ENCODE results near the gene SLCO3A1.
A peak's percentile ranks its signal among the peaks of the same experiment; 100 is the strongest.

Gene SLCO3A1

DNA sequence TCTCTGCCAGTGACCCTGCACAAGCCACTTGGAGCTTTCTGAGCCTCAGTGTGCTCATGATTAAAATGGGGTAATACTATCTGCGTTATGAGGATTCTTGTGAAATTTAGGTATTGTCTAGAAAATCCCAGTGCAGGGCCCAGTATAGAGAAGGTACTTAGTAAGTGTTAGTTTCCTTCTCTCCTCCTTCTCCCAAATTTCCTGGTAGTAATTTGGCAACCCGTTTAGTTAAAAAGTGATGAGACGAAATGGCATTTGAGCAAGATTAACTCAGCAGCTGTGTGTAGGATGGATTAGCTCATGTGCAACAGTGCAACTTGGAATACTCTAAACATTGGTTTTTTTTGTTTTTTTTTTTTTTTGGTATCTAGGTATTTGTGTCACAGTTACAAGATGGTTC is 84.6 kb downstream of the SLCO3A1 start:
- DNase-seq = no peak
- no peak overlapping the region for H3K4me3 ChIP-seq (ENCODE audit: low read depth, low read length)
- H3K4me1 ChIP-seq (ENCODE audit: control insufficient read depth in 1 of 2, insufficient read depth in 2 of 2, low read length in 2 of 2) = peaks cover 0 to 11% of the 10 kb centered on the region in 2 experiments
- H3K4me2 ChIP-seq (ENCODE audit: low read length) = no peak overlapping the region
- no peak overlapping the region for H2BK120ac ChIP-seq (ENCODE audit: insufficient read depth, low read length, poor library complexity)
- no peaks in the 10 kb centered on the region for H3K27me3 ChIP-seq (ENCODE audit: insufficient read depth, low read length)
- no peak overlapping the region for H3K14ac ChIP-seq (ENCODE audit: low read length)
- H4K12ac ChIP-seq (ENCODE audit: low read depth, low read length) = no peak overlapping the region
- H2AK5ac ChIP-seq (ENCODE audit: low read length) = no peak overlapping the region
- no peak overlapping the region for H3K4ac ChIP-seq (ENCODE audit: low read depth, low read length)
- no CpG with 5 or more reads among the region's 3 CpGs for WGBS (ENCODE audit: extremely low coverage, insufficient coverage, insufficient read length)
- no peaks in the 10 kb centered on the region for H3K9me3 ChIP-seq (ENCODE audit: insufficient read depth, low read depth, low read length)
- H3K27ac ChIP-seq (ENCODE audit: low read depth, low read length) = no peak overlapping the region
- H4K8ac ChIP-seq (ENCODE audit: low read depth, low read length) = no peak overlapping the region
- no peak overlapping the region for H3K18ac ChIP-seq (ENCODE audit: low read length)
- no peak overlapping the region for H2AFZ ChIP-seq (ENCODE audit: insufficient read depth, low read length, poor library complexity)
- H3K9ac ChIP-seq (ENCODE audit: low read length) = no peak overlapping the region
- H3K79me1 ChIP-seq (ENCODE audit: low read length) = no peaks in the 10 kb centered on the region
- H4K91ac ChIP-seq (ENCODE audit: low read depth, low read length) = no peak overlapping the region
- H2BK12ac ChIP-seq (ENCODE audit: low read length) = no peak overlapping the region
- no peaks in the 10 kb centered on the region for H3K36me3 ChIP-seq (ENCODE audit: control insufficient read depth in 1 of 2, insufficient read depth in 2 of 2, low read length in 2 of 2)
- no peak overlapping the region for H2BK5ac ChIP-seq (ENCODE audit: low read depth, low read length, poor library complexity)
- no peak overlapping the region for H3K23ac ChIP-seq (ENCODE audit: low read length)
- H3K79me2 ChIP-seq (ENCODE audit: control insufficient read depth, insufficient read depth, low read length, poor library complexity) = peaks cover 2% of the 10 kb centered on the region

DNA sequence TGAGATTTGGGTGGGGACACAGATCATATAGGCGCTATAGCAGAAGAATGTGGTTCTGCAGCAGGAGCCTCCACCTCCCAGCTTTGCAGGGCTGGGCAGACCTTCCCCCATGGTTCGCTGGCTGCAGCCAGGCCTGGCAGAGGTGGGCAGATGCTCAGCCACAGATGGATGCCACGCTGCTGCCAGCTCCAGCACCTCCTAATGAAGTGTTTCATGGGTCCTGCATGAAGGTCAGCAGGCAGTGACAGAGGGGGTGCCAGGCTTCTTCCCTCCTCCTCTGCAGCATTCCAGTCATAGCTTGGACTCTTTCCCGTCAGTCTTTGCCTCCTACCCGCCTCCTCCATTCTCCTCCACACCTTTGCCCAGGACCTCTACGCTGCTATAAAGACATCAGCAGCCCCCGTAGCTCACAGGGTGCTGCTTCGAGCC is 85.9 kb downstream of the SLCO3A1 start:
- H3K27me3 ChIP-seq (ENCODE audit: insufficient read depth, low read length) = no peaks in the 10 kb centered on the region
- H3K4me2 ChIP-seq (ENCODE audit: low read length) = no peak overlapping the region
- no peak overlapping the region for H4K91ac ChIP-seq (ENCODE audit: low read depth, low read length)
- no peak overlapping the region for H2AK5ac ChIP-seq (ENCODE audit: low read length)
- no CpG with 5 or more reads among the region's 8 CpGs for WGBS (ENCODE audit: extremely low coverage, insufficient coverage, insufficient read length)
- no peak overlapping the region for H3K9ac ChIP-seq (ENCODE audit: low read length)
- no peak overlapping the region for H2BK12ac ChIP-seq (ENCODE audit: low read length)
- peaks cover 0 to 11% of the 10 kb centered on the region in 2 experiments for H3K4me1 ChIP-seq (ENCODE audit: control insufficient read depth in 1 of 2, insufficient read depth in 2 of 2, low read length in 2 of 2)
- no peak overlapping the region for H3K14ac ChIP-seq (ENCODE audit: low read length)
- no peak for DNase-seq
- no peak overlapping the region for H3K27ac ChIP-seq (ENCODE audit: low read depth, low read length)
- H4K12ac ChIP-seq (ENCODE audit: low read depth, low read length) = no peak overlapping the region
- H3K18ac ChIP-seq (ENCODE audit: low read length) = no peak overlapping the region
- no peak overlapping the region for H3K4me3 ChIP-seq (ENCODE audit: low read depth, low read length)
- no peak overlapping the region for H3K23ac ChIP-seq (ENCODE audit: low read length)
- no peak overlapping the region for H2AFZ ChIP-seq (ENCODE audit: insufficient read depth, low read length, poor library complexity)
- H3K79me1 ChIP-seq (ENCODE audit: low read length) = no peaks in the 10 kb centered on the region
- H4K8ac ChIP-seq (ENCODE audit: low read depth, low read length) = no peak overlapping the region
- H2BK120ac ChIP-seq (ENCODE audit: insufficient read depth, low read length, poor library complexity) = no peak overlapping the region
- H2BK5ac ChIP-seq (ENCODE audit: low read depth, low read length, poor library complexity) = no peak overlapping the region
- no peaks in the 10 kb centered on the region for H3K79me2 ChIP-seq (ENCODE audit: control insufficient read depth, insufficient read depth, low read length, poor library complexity)
- H3K9me3 ChIP-seq (ENCODE audit: insufficient read depth, low read depth, low read length) = no peaks in the 10 kb centered on the region
- H3K4ac ChIP-seq (ENCODE audit: low read depth, low read length) = no peak overlapping the region
- no peaks in the 10 kb centered on the region for H3K36me3 ChIP-seq (ENCODE audit: control insufficient read depth in 1 of 2, insufficient read depth in 2 of 2, low read length in 2 of 2)

DNA sequence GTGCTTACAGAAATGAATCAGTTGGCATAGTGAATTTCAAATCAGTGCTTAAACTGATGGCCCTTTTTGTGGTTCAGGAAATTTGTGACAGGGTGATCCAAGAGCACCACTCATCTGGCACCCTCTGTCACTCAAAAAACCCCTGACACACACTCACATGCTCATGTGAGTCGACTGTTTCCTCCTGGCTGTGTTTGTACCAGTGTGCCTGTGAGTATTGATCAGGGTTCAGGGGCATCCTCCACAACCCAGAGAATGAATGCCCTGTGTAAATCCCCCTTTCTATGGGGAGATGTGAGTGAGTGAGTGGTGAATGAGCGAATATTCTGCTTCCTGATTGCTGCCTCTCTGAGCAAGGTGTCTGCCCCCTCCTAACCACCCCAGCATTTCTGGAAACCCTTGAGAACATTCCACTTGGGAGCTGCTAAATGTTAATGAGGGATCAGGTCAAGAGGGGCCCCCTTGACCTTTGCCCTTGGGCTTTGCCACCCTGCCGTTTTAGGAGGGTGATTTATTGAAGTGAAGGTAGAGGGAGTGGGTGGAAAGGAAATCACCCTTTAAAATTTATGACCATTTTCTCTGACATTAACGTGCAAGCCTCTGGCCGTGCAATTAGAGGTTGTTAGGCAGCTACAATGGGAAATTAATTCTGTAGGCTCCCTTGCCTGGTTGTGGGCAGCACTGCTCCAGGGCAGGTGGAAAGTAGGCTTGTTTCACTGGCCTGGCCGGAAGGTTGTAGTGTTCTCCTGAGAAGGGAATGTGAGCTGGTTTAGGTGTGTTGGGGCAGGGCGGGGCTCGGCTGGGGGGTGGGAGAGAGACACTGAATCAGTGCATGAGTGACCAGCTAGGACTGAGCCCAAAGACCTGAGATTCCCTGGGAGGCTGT is 87.2 kb downstream of the SLCO3A1 start:
- Histone ChIP-seq H3K4ac (ENCODE audit: low read depth, low read length) (no peak overlapping the region), H3K79me1 (ENCODE audit: low read length) (no peaks in the 10 kb centered on the region), H3K27me3 (ENCODE audit: insufficient read depth, low read length) (no peaks in the 10 kb centered on the region), H2AFZ (ENCODE audit: insufficient read depth, low read length, poor library complexity) (no peak overlapping the region), H3K79me2 (ENCODE audit: control insufficient read depth, insufficient read depth, low read length, poor library complexity) (no peaks in the 10 kb centered on the region), H2BK12ac (ENCODE audit: low read length) (no peak overlapping the region), H3K4me1 (ENCODE audit: control insufficient read depth in 1 of 2, insufficient read depth in 2 of 2, low read length in 2 of 2) (peaks cover 0 to 11% of the 10 kb centered on the region in 2 experiments), H3K9me3 (ENCODE audit: insufficient read depth, low read depth, low read length) (no peaks in the 10 kb centered on the region), H2AK5ac (ENCODE audit: low read length) (no peak overlapping the region), H3K36me3 (ENCODE audit: control insufficient read depth in 1 of 2, insufficient read depth in 2 of 2, low read length in 2 of 2) (no peaks in the 10 kb centered on the region), H3K18ac (ENCODE audit: low read length) (no peak overlapping the region), H4K12ac (ENCODE audit: low read depth, low read length) (no peak overlapping the region), H3K14ac (ENCODE audit: low read length) (no peak overlapping the region), H2BK120ac (ENCODE audit: insufficient read depth, low read length, poor library complexity) (no peak overlapping the region), H3K23ac (ENCODE audit: low read length) (no peak overlapping the region), H3K4me3 (ENCODE audit: low read depth, low read length) (no peak overlapping the region), H3K27ac (ENCODE audit: low read depth, low read length) (no peak overlapping the region), H3K9ac (ENCODE audit: low read length) (no peak overlapping the region), H4K91ac (ENCODE audit: low read depth, low read length) (no peak overlapping the region), H3K4me2 (ENCODE audit: low read length) (no peak overlapping the region), H4K8ac (ENCODE audit: low read depth, low read length) (no peak overlapping the region), H2BK5ac (ENCODE audit: low read depth, low read length, poor library complexity) (no peak overlapping the region)
- WGBS (ENCODE audit: extremely low coverage, insufficient coverage, insufficient read length) = no CpG with 5 or more reads among the region's 8 CpGs
- peak in 1 of 2 donors; percentile 24 for DNase-seq

DNA sequence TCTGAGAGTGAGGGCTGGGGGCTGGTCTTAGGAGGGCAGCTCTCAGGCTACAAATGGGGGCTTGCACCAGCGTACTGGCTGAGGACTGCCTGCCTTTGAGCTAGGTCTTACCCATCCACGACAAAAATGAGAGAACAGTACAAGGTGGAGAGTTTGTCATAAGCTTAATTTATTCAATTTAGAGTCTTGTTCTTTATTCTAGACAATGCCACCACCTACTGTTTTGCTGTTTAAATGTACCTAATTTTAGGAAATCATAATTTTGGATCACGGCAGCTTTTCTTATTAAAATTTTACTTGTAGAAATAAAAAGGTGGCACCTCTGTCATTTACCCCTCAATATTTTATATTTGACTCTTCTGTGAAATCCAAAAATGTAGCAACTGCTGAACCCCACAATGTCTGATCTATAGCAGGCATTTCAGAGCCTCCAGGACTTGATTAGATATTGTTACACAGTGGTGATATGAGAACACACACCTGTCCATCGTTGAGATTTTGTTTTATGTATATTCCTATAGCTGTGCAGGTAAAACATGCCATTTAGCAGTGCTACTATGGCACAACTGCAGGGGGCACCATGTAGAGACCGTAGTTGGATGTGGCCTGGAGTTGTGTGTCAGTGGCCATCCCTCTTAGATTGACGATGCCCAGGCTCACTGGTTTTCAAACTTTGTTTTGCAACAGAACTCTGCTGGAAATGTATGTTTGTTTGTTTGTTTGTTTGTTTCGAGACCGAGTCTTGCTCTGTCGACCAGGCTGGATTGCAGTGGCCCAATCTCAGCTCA is 88.6 kb downstream of the SLCO3A1 start:
- H3K18ac ChIP-seq (ENCODE audit: low read length) = no peak overlapping the region
- no peak overlapping the region for H3K9ac ChIP-seq (ENCODE audit: low read length)
- H3K79me2 ChIP-seq (ENCODE audit: control insufficient read depth, insufficient read depth, low read length, poor library complexity) = no peaks in the 10 kb centered on the region
- H3K79me1 ChIP-seq (ENCODE audit: low read length) = no peaks in the 10 kb centered on the region
- no peak overlapping the region for H3K4me2 ChIP-seq (ENCODE audit: low read length)
- DNase-seq = no peak
- H3K27ac ChIP-seq (ENCODE audit: low read depth, low read length) = no peak overlapping the region
- no peaks in the 10 kb centered on the region for H3K27me3 ChIP-seq (ENCODE audit: insufficient read depth, low read length)
- no peak overlapping the region for H3K4me3 ChIP-seq (ENCODE audit: low read depth, low read length)
- WGBS (ENCODE audit: extremely low coverage, insufficient coverage, insufficient read length) = no CpG with 5 or more reads among the region's 9 CpGs
- no peak overlapping the region for H4K91ac ChIP-seq (ENCODE audit: low read depth, low read length)
- H2AK5ac ChIP-seq (ENCODE audit: low read length) = no peak overlapping the region
- no peaks in the 10 kb centered on the region for H3K36me3 ChIP-seq (ENCODE audit: control insufficient read depth in 1 of 2, insufficient read depth in 2 of 2, low read length in 2 of 2)
- no peak overlapping the region for H3K14ac ChIP-seq (ENCODE audit: low read length)
- H3K23ac ChIP-seq (ENCODE audit: low read length) = no peak overlapping the region
- H2AFZ ChIP-seq (ENCODE audit: insufficient read depth, low read length, poor library complexity) = no peak overlapping the region
- H4K12ac ChIP-seq (ENCODE audit: low read depth, low read length) = no peak overlapping the region
- H3K4ac ChIP-seq (ENCODE audit: low read depth, low read length) = no peak overlapping the region
- H2BK120ac ChIP-seq (ENCODE audit: insufficient read depth, low read length, poor library complexity) = no peak overlapping the region
- H2BK12ac ChIP-seq (ENCODE audit: low read length) = no peak overlapping the region
- H2BK5ac ChIP-seq (ENCODE audit: low read depth, low read length, poor library complexity) = no peak overlapping the region
- no peak overlapping the region for H4K8ac ChIP-seq (ENCODE audit: low read depth, low read length)
- H3K4me1 ChIP-seq (ENCODE audit: control insufficient read depth in 1 of 2, insufficient read depth in 2 of 2, low read length in 2 of 2) = peaks cover 0 to 11% of the 10 kb centered on the region in 2 experiments
- no peaks in the 10 kb centered on the region for H3K9me3 ChIP-seq (ENCODE audit: insufficient read depth, low read depth, low read length)
